GM18526 (cell line): ENCODE data around the gene JOSD2.

Experiments
- POLR2A ChIP-seq: IDR thresholded peaks from 3 replicates; pipeline ENCODE4 v1.6.1; 2011; ENCODE audit not compliant: insufficient read length; ENCODE audit errors: extremely low read depth

JOSD2 gene

DNA sequence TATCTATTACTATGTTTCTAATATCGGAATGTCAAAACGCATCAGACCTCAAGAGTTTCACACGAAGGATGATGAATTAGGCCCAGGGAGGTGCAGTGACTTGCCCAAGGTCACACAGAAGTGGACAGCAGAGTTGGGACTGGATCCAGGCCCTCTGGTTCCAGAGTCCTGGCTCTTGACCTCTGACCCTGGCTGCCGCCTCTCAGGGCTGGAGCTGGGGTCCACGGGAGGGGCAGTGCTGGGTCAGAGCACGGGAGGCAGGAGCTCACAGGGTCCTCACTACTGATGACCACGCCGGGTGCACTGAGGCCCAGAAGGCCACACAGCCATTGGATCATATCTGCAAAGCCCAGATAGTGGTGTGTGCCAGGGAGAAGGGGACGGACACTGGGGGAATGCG lies 11.9 kb upstream of the JOSD2 start:
- TF ChIP-seq POLR2A, result no peak

- TF ChIP-seq POLR2A, result no peak
These were observed 10.0 kb upstream of the JOSD2 start for GRCh38 chr19:50520822-50521465.

- no peak for TF ChIP-seq POLR2A
These were observed 8.1 kb upstream of the JOSD2 start for GRCh38 chr19:50519006-50519575.

DNA sequence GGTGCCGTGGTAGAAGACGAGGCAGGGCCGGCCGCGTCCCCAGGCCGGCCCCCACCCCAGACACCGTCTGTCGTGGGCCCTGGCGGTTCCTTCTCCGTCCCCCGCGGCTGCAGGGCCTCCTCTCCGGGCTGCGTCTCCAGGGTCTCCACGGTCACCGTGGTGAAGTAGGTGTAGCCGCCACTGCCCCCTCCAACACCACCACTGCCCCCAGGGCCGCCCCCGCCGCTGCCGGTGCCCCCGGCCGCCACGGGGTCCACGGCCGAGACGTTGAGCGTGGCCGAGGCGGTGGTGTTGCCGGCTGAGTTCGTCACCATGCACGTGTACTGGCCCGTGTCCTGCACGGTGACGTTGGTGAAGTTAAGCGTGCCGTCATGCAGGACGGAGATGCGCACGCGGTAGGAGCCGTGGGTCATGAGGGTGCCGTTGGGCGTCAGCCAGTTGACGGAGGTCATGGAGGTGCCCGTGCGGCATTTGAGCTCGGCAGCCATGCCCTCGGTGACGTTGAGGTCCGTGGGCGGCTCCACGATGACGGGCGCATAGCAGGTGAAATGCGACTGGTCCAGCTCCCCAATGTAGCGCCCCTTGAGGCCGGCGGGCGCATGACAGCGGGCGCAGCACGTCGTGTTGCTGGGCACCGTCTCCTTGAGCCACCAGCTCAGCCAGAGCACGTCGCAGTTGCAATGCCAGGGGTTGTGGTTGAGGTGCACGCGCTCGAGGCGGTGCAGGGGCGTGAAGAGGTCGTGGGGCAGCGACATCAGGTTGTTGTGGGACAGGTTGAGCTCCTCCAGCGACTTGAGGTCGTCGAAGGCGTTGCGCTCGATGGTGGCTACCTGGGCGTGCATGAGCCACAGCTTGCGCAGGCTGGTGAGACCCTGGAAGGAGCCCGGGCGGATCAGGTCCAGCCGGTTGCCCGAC lies 7.4 kb upstream of the JOSD2 start:
- no peak for TF ChIP-seq POLR2A

DNA sequence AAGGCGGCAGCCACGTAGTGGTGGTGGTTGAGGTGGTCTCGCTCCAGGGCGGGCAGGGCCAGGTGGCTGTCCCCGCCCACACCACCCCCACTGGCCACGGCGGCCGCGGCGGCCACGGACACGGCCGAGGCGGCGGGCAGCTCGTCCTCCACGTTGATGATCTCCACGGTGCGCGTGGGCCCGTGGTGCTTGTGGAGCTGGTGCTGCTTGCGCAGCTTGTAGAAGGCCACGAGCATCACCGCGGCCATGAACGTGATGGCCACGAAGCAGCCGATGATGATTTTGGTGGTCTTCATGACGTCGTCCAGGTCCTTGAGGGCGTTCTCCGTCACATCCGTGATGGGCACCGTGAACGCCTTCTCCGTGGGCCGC lies 6.7 kb upstream of the JOSD2 start:
- TF ChIP-seq POLR2A, result no peak

DNA sequence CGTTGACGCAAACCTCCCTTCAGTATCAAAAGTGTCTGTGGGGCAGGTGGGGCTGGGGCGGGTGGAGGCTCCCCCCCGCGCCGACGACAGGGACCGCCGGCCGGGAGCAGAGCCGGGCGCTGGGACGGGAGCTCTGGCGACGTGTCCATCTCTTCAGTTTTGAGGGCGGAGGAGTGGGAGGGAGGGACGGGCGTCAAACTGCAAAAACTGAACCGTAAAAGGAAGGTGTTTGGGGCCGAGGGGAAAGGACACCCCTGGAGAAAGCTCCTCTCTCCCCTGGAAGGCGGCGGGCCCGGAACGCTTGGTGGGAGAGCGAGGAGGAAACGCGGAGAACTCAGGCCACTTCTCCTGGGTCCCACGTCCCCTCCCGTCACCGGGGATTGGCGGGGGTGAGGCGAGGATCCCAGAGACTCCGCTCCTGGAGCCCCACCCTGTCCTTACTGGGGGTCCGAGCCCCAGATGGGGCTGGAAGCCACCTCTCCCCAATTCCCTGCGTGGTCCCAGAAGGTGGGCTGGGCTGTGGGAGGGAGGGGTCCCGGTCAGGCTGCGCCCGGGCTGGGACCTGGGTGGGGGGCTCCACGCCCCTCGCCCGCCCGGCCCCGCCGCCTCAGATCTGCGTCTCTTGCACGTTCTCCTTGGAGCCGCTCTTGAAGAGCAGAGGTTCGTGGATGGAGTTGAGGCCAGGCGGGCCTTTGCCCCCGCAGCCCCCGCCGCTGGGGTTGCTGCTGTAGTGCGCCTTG lies 6.1 kb upstream of the JOSD2 start:
- TF ChIP-seq POLR2A, result no peak

GRCh38 chr19:50516456-50516855 lies 5.5 kb upstream of the JOSD2 start:
- TF ChIP-seq POLR2A, result no peak

DNA sequence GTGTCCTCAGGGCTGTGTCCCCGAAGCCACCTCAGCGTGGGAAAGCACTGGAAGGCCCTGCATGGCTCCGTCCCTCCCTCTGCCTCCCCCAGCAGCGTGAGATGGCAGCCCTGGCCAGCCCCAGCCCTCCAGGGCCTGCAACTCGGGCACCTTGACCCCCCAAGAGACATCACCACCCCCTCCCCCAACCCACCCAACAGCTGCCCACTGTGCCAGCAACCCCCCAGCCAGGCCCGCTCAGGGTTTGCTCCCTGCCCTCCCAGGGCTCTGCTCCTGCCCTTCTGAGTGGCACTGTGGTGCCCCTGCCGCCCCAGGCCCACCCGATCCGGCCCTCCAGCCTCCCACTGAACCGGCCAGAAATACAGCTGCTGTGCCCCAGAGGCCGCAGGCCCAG lies 4.2 kb upstream of the JOSD2 start:
- TF ChIP-seq POLR2A, result no peak

DNA sequence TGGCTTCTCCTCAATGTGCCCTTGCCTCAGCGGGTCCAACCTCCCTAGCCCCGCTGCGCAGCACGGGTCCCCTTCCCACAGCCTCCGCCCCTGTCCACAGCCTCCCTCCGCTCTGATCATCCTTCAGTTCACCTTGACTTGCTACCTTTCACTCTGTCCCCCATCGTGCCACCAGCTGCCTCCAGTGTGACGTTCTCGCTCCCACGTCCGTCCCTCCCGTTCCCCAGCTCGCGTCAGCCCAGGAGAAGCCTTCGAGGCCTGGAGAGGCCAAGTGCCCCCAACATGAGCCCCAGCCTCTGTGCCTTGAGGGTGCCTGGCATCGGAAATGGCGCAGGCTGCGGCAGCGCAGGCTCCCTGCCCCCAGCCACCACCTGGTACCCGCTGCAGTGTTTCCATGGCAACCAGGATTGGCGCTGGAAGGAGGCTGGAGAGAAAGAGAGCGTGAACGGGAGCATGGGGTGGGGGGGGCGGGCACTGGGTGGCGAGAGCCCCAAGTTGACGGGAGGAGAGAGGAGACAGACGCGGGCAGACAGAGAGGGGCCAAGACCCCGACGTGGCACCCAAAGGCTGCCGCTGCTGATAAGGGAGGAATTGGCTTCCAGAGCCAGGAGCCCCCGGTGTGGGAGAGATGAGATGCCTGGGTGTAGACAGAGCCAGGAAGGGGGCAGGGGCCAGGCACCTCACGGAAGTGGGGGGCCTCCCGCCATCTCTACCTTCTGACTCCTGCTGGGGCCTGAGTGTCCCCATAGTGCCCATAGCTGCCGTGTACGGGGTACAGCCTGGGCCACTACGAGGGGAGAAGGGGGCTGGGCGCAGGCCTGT lies 3.6 kb upstream of the JOSD2 start:
- no peak for TF ChIP-seq POLR2A

- TF ChIP-seq POLR2A, result no peak
These were observed 2.9 kb upstream of the JOSD2 start, which contains the start of gene ASPDH for GRCh38 chr19:50513746-50514345. ASPDH (minus strand) TSS chr19:50513913; CDS start chr19:50513823, 90 bp downstream.

DNA sequence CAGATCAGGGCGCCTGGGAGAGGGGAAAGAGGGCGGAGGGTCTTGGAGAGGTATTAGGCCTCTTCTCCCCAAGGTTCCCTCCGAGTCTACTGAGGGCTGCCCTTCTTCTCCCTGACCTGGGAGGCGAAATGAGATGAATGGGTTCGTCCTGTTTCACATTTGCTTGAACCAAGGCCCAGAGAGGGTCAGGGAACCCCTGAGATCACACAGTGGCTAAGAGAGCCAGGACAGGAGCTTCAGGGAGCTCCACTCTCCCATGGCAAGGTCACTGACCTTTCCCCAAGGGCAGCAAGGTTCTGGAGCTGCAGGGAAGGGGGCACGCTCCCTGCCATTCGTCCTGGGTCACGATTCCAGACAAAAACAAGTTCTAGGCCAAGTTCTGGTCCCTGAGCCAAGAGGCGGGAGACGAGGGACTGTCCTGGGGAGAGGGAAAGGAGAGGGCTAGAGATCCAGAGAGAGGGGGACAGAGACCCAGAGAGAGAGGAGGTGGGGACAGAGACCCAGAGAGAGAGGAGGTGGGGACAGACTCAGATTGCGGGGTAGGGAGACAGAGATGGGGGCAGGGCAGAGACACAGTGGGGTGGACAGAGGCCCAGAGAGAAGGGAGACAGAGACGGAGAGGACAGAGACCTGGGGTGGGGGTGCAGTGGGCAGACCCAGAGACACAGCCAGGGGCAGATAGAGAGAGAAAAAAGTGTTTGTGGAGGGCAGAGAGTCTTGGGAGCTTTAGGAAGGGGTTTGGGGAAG lies 2.2 kb upstream of the JOSD2 start:
- no peak for TF ChIP-seq POLR2A

GRCh38 chr19:50512112-50512998 lies 1.4 kb upstream of the JOSD2 start:
- no peak for TF ChIP-seq POLR2A

DNA sequence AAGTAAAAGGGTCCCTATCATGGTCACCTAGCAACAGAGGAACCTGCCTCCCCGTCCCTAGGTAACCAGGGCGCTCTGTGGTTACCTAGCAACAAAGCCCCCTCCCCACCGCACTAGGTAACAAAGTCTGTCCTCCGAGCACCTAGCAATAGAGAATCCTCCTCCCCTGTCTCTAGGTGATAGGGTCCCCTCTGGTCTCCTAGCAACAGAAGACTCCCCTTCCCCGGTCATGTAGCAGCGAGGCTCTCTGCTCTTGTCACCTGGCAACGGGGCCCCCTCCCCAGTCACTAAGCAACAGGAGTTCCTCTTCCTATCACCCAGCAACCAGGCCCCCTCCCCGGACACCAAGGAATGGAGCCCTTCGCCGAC lies 307 bp downstream of the JOSD2 start:
- TF ChIP-seq POLR2A, result no peak
